CD4-positive, alpha-beta T cell (primary cell): Measurements from ENCODE around the gene CEP192. TPM values are rescaled to one million over a fixed set of nuclear protein-coding genes. Genes with fewer than 3 reads are reported as not detected.
"Not testable (repeated sequence)": the region's sequence is repeated elsewhere in the genome, so short reads cannot be mapped to it uniquely, and the experiment has no call there.

Experiments
- ATAC-seq: fragments of 200-7000 bp; cut with Tn5 transposase; one replicate; pipeline ENCODE4 v1.10.0; 2022; ENCODE audit warnings: mild to moderate bottlenecking; ENCODE audit not compliant: poor library complexity
- CTCF ChIA-PET: fragments of 350-600 bp; sonication (Branson Sonifier 250); formaldehyde crosslinking; loops from one replicate; lab custom pipeline; 2021; ENCODE audit warnings: antibody characterized with exemption, inconsistent platforms; lab: Charles Lee
- POLR2A ChIA-PET: fragments of 350-600 bp; sonication (Branson Sonifier 250); formaldehyde crosslinking; loops from one replicate; lab custom pipeline; 2021; ENCODE audit warnings: antibody characterized with exemption, inconsistent platforms; lab: Charles Lee
- DNase-seq, 14 experiments: peaks; one replicate each; pipeline ENCODE4 v3.0.0-alpha.2; 2013 to 2020; ENCODE audit warnings: mixed read lengths in 2 of 14
- H3K27ac ChIP-seq, 2 donors: one replicate each; pipeline versions ENCODE4 v1.5.1 to v1.7.0; 2013; ENCODE audit warnings: low read length in 2 of 2, low read depth in 1 of 2, mild to moderate bottlenecking in 1 of 2
- H3K27me3 ChIP-seq, 2 experiments: 1 replicate in 1 of 2; 2 replicates in 1 of 2; pipeline versions ENCODE4 v1.6.1 to v1.7.0; 2013; ENCODE audit warnings: low read length in 2 of 2, control low read depth in 1 of 2, mild to moderate bottlenecking in 1 of 2, moderate library complexity in 1 of 2; ENCODE audit not compliant: insufficient read depth in 2 of 2, control insufficient read depth in 1 of 2
- H3K36me3 ChIP-seq: one replicate; pipeline ENCODE4 v1.6.1; 2013; ENCODE audit warnings: low read length, control low read depth; ENCODE audit not compliant: insufficient read depth
- H3K4me1 ChIP-seq: one replicate; pipeline ENCODE4 v1.6.1; 2013; ENCODE audit warnings: low read length, control low read depth; ENCODE audit not compliant: insufficient read depth
- H3K4me3 ChIP-seq: one replicate; pipeline ENCODE4 v1.5.1; 2013; ENCODE audit warnings: mild to moderate bottlenecking, low read length, moderate library complexity
- H3K9me3 ChIP-seq, 2 experiments: 1 replicate in 1 of 2; 2 replicates in 1 of 2; pipeline versions ENCODE4 v1.6.1 to v1.7.0; 2013; ENCODE audit warnings: low read length in 2 of 2, mild to moderate bottlenecking in 2 of 2, control low read depth in 1 of 2, moderate library complexity in 1 of 2; ENCODE audit not compliant: control insufficient read depth in 1 of 2, insufficient read depth in 1 of 2
- H3K27ac Mint-ChIP-seq: one replicate; pipeline ENCODE4 v1.8.0; 2020; ENCODE audit warnings: mixed read lengths
- H3K27me3 Mint-ChIP-seq: one replicate; pipeline ENCODE4 v1.8.0; 2021; ENCODE audit warnings: mixed read lengths
- H3K36me3 Mint-ChIP-seq: one replicate; pipeline ENCODE4 v1.8.0; 2021; ENCODE audit warnings: low read depth, mixed read lengths
- H3K4me1 Mint-ChIP-seq: one replicate; pipeline ENCODE4 v1.8.0; 2021; ENCODE audit warnings: low read depth, mixed read lengths
- H3K4me3 Mint-ChIP-seq: one replicate; pipeline ENCODE4 v1.8.0; 2020; ENCODE audit warnings: mild to moderate bottlenecking, mixed read lengths
- H3K9me3 Mint-ChIP-seq: one replicate; pipeline ENCODE4 v1.8.0; 2020; ENCODE audit warnings: mixed read lengths
- CTCF ChIP-seq: fragments of 200-600 bp; IDR thresholded peaks from one replicate; pipeline ENCODE4 v1.8.0; 2022; ENCODE audit warnings: antibody characterized with exemption, mild to moderate bottlenecking
- intact Hi-C, 2 experiments: fragments of 100-400 bp; cut with DNase I in 1 of 2; cut with micrococcal nuclease in 1 of 2; formaldehyde crosslinking; loops; one replicate each; pipeline versions ENCODE4 v1.15.1 to v1.9.0; 2023 to 2025; cut with DNase I, micrococcal nuclease
- total RNA-seq, 174 experiments: library from RNA in 2 of 174; stranded (reverse) in 2 of 174; gene quantifications; one replicate each; pipeline ENCODE4 v1.2.3 and lab custom pipeline; 2021 to 2026

Gene CEP192
- total RNA-seq, 2 experiments from 2014 or later, result 23.4 to 25.0 TPM

- Mint-ChIP-seq H3K27ac (no peak overlapping the region), H3K36me3 (peaks cover 99% of the 10 kb centered on the region), H3K4me3 (no peak overlapping the region), H3K9me3 (no peaks in the 10 kb centered on the region), H3K4me1 (peaks cover 19% of the 10 kb centered on the region), H3K27me3 (no peaks in the 10 kb centered on the region)
- Histone ChIP-seq H3K4me3 (no peak overlapping the region), H3K36me3 (peaks cover 69% of the 10 kb centered on the region), H3K4me1 (peaks cover 5% of the 10 kb centered on the region), H3K9me3 (no peaks in the 10 kb centered on the region), H3K27ac (no peak overlapping the region), H3K27me3 (no peaks in the 10 kb centered on the region)
- no peak for DNase-seq
- intact Hi-C loops, result no loop called here
- ChIA-PET CTCF (no interaction called here), POLR2A (no interaction called here)
- ATAC-seq, result no peak
- no peak for TF ChIP-seq CTCF
Observed at GRCh38 chr18:13070460-13070859, 79.3 kb downstream of the CEP192 start.

GRCh38 chr18:13076886-13077285 is 85.7 kb downstream of the CEP192 start:
- no peak for ATAC-seq

GRCh38 chr18:13077473-13077872 is 86.3 kb downstream of the CEP192 start:
- no peaks in the 10 kb centered on the region for H3K27me3 Mint-ChIP-seq
- intact Hi-C loops, result no loop called here
- ChIA-PET POLR2A (no interaction called here), CTCF (no interaction called here)
- peaks cover 100% of the 10 kb centered on the region for H3K36me3 Mint-ChIP-seq
- no peak for TF ChIP-seq CTCF
- H3K4me1 Mint-ChIP-seq, result no peaks in the 10 kb centered on the region
- Histone ChIP-seq H3K27me3 (no peaks in the 10 kb centered on the region), H3K4me3 (no peak overlapping the region), H3K27ac (no peak overlapping the region), H3K4me1 (no peaks in the 10 kb centered on the region), H3K9me3 (no peaks in the 10 kb centered on the region), H3K36me3 (peaks cover 30% of the 10 kb centered on the region)
- H3K9me3 Mint-ChIP-seq, result no peaks in the 10 kb centered on the region
- no peak overlapping the region for H3K27ac Mint-ChIP-seq
- no peak for ATAC-seq
- no peak for DNase-seq
- H3K4me3 Mint-ChIP-seq, result no peak overlapping the region

More at GRCh38 chr18:13076886-13077285, 85.7 kb downstream of the CEP192 start:
- H3K36me3 Mint-ChIP-seq, result peaks cover 100% of the 10 kb centered on the region
- no peak for DNase-seq
- intact Hi-C loops, result no loop called here
- POLR2A ChIA-PET, result no interaction called here
- no peak overlapping the region for H3K27ac ChIP-seq
- H3K27me3 ChIP-seq, result no peaks in the 10 kb centered on the region
- H3K4me3 ChIP-seq, result no peak overlapping the region
- H3K4me1 ChIP-seq, result no peaks in the 10 kb centered on the region
- H3K9me3 ChIP-seq, result no peaks in the 10 kb centered on the region
- H3K27ac Mint-ChIP-seq, result no peak overlapping the region
- TF ChIP-seq CTCF, result no peak
- no peaks in the 10 kb centered on the region for H3K9me3 Mint-ChIP-seq
- no peaks in the 10 kb centered on the region for H3K27me3 Mint-ChIP-seq
- peaks cover 36% of the 10 kb centered on the region for H3K36me3 ChIP-seq
- no peaks in the 10 kb centered on the region for H3K4me1 Mint-ChIP-seq
- no peak overlapping the region for H3K4me3 Mint-ChIP-seq
- CTCF ChIA-PET, result no interaction called here

DNA sequence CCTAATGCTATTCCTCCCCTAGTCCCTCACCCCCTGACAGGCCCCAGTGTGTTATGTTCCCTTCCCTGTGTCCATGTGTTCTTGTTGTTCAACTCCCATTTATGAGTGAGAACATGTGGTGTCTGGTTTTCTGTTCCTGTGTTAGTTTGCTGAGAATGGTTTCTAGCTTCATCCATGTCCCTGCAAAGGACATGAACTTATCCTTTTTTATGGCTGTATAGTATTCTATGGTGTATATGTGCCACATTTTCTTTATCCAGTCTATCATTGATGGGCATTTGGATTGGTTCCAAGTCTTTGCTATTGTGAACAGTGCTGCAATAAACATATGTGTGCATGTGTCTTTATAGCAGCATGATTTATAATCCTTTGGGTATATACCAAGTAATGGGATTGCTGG is 86.9 kb downstream of the CEP192 start:
- CTCF ChIA-PET, H3K9me3 Mint-ChIP-seq, intact Hi-C loops, H3K27me3 Mint-ChIP-seq, H3K4me3 Mint-ChIP-seq, H3K27ac Mint-ChIP-seq, H3K27me3 ChIP-seq, DNase-seq, H3K27ac ChIP-seq, H3K4me1 Mint-ChIP-seq, H3K4me1 ChIP-seq, ATAC-seq, POLR2A ChIA-PET, H3K4me3 ChIP-seq, H3K9me3 ChIP-seq: not testable (repeated sequence)
- H3K36me3 Mint-ChIP-seq, result peaks cover 100% of the 10 kb centered on the region
- peaks cover 24% of the 10 kb centered on the region for H3K36me3 ChIP-seq
